ENCODE data around the gene CEBPZOS. TPM values are rescaled to one million over a fixed set of nuclear protein-coding genes. Genes with fewer than 3 reads are reported as not detected.

Gene CEBPZOS
- total and polyA plus RNA-seq, 4 donors: 9.1 to 22.9 (median 13.5) TPM

GRCh38 chr2:37189452-37190153 is 6.7 kb upstream of the CEBPZOS start:
- no peak for DNase-seq (ENCODE audit: low spot score)
- WGBS: 83% methylated on average over 6 of the region's 6 CpGs
- no peak overlapping the region for H3K4me3 ChIP-seq (ENCODE audit: low read depth in 1 of 3, low read length in 3 of 3)
- H3K36me3 ChIP-seq (ENCODE audit: control insufficient read depth in 4 of 4, insufficient read depth in 3 of 4, low read depth in 1 of 4, low read length in 3 of 4): no peaks in the 10 kb centered on the region
- H3K27ac ChIP-seq (ENCODE audit: low read depth in 1 of 2, low read length in 2 of 2): peak overlapping the region in 1 of 2 donors; percentile 18
- TF ChIP-seq HNF4A (conservative IDR thresholded peaks at IDR 0.05) (no peak), CTCF (IDR thresholded peaks at IDR 0.05; ENCODE audit: low read depth, low read length, missing input control) (no peak), RAD21 (IDR thresholded peaks at IDR 0.05) (no peak), FOXA1 (IDR thresholded peaks at IDR 0.05) (no peak), YY1 (IDR thresholded peaks at IDR 0.05) (no peak), EGR1 (IDR thresholded peaks at IDR 0.05; ENCODE audit: low read depth in 2 of 2) (no peak), SP1 (IDR thresholded peaks at IDR 0.05) (no peak)
- H3K4me1 ChIP-seq (ENCODE audit: control insufficient read depth in 4 of 4, insufficient read depth in 4 of 4, low read length in 3 of 4): no peaks in the 10 kb centered on the region
- no peaks in the 10 kb centered on the region for H3K9me3 ChIP-seq (ENCODE audit: control insufficient read depth in 4 of 4, low read length in 3 of 4)
- H3K27me3 ChIP-seq (ENCODE audit: control insufficient read depth in 4 of 4, insufficient read depth in 4 of 4, low read length in 3 of 4): no peaks in the 10 kb centered on the region
- no peak overlapping the region for H3K9ac ChIP-seq (ENCODE audit: low read depth in 1 of 2, low read length in 2 of 2)

GRCh38 chr2:37190290-37190689 is 6.0 kb upstream of the CEBPZOS start:
- DNase-seq (ENCODE audit: low spot score): no peak
- TF ChIP-seq GABPA (IDR thresholded peaks at IDR 0.05 in 1 of 2, conservative IDR thresholded peaks at IDR 0.05 in 1 of 2): no peak
- TF ChIP-seq RAD21 (IDR thresholded peaks at IDR 0.05): no peak
- TF ChIP-seq ZBTB33 (IDR thresholded peaks at IDR 0.05): no peak
- no peak for TF ChIP-seq SP1 (IDR thresholded peaks at IDR 0.05)
- no peak for TF ChIP-seq FOXA2 (IDR thresholded peaks at IDR 0.05)
- no peak for TF ChIP-seq HNF4G (IDR thresholded peaks at IDR 0.05)
- TF ChIP-seq TAF1 (conservative IDR thresholded peaks at IDR 0.05): no peak
- TF ChIP-seq MAX (IDR thresholded peaks at IDR 0.05): no peak
- no peak for TF ChIP-seq REST (IDR thresholded peaks at IDR 0.05)
- TF ChIP-seq JUND (IDR thresholded peaks at IDR 0.05): no peak
- WGBS: 84% methylated on average over 4 of the region's 4 CpGs
- H3K27ac ChIP-seq (ENCODE audit: low read depth in 1 of 2, low read length in 2 of 2): no peak overlapping the region
- H3K9me3 ChIP-seq (ENCODE audit: control insufficient read depth in 4 of 4, low read length in 3 of 4): no peaks in the 10 kb centered on the region
- no peaks in the 10 kb centered on the region for H3K36me3 ChIP-seq (ENCODE audit: control insufficient read depth in 4 of 4, insufficient read depth in 3 of 4, low read depth in 1 of 4, low read length in 3 of 4)
- H3K4me3 ChIP-seq (ENCODE audit: low read depth in 1 of 3, low read length in 3 of 3): no peak overlapping the region
- no peaks in the 10 kb centered on the region for H3K27me3 ChIP-seq (ENCODE audit: control insufficient read depth in 4 of 4, insufficient read depth in 4 of 4, low read length in 3 of 4)
- no peak overlapping the region for H3K9ac ChIP-seq (ENCODE audit: low read depth in 1 of 2, low read length in 2 of 2)
- H3K4me1 ChIP-seq (ENCODE audit: control insufficient read depth in 4 of 4, insufficient read depth in 4 of 4, low read length in 3 of 4): no peaks in the 10 kb centered on the region

Measured in liver (tissue), 9 donors.